Endothelial cell of umbilical vein (primary cell): Measurements from ENCODE around the gene ERFL. TPM values are rescaled to one million over a fixed set of nuclear protein-coding genes. Genes with fewer than 3 reads are reported as not detected.
A peak's percentile ranks its signal among the peaks of the same experiment; 100 is the strongest.

Source experiments
- BruUV-seq: library from RNA; stranded (reverse); fragments of 400-500 nt; replicated peaks from 2 replicates; lab custom pipeline; 2021; lab: Mats Ljungman, UMichigan
- CTCF ChIA-PET: fragments of 300-600, 350-600 bp; sonication (Branson Sonifier 250); formaldehyde crosslinking; loops from one replicate; lab custom pipeline; 2021; ENCODE audit warnings: antibody characterized with exemption, inconsistent platforms; lab: Charles Lee
- POLR2A ChIA-PET: fragments of 300-600, 350-600 bp; sonication (Branson Sonifier 250); formaldehyde crosslinking; loops from one replicate; lab custom pipeline; 2021; ENCODE audit warnings: antibody characterized with exemption, inconsistent platforms; lab: Charles Lee
- DNase-seq: peaks from one replicate; pipeline ENCODE4 v3.0.0-alpha.2; 2011; ENCODE audit warnings: low read depth, low spot score
- FAIRE-seq: peaks from 2 replicates; lab custom pipeline; 2011; peaks lifted over from hg19 to GRCh38; lab: Jason Lieb, UNC
- H2AFZ ChIP-seq: 2 replicates; pipeline ENCODE4 v1.6.0; 2012; ENCODE audit warnings: low read depth, low read length, control low read depth, inconsistent platforms
- H3K27ac ChIP-seq: 2 replicates; pipeline ENCODE4 v1.5.1; 2011; ENCODE audit warnings: low read depth, mild to moderate bottlenecking, control low read depth, low read length, moderate library complexity; ENCODE audit not compliant: insufficient read depth
- H3K27me3 ChIP-seq, 2 experiments: 2 replicates each; pipeline versions ENCODE4 v1.6.0 to v1.6.1; 2011; ENCODE audit warnings: low read length in 2 of 2, mixed read lengths in 1 of 2; ENCODE audit not compliant: control insufficient read depth in 2 of 2, insufficient read depth in 2 of 2
- H3K36me3 ChIP-seq, 2 experiments: 2 replicates in 1 of 2; 3 replicates in 1 of 2; pipeline ENCODE4 v1.5.1; 2011; ENCODE audit warnings: low read length in 2 of 2, mild to moderate bottlenecking in 1 of 2, moderate library complexity in 1 of 2; ENCODE audit not compliant: control insufficient read depth in 2 of 2, insufficient read depth in 2 of 2; ENCODE audit errors: extremely low read depth in 1 of 2
- H3K4me1 ChIP-seq: 3 replicates; pipeline ENCODE4 v1.5.1; 2011; ENCODE audit warnings: mild to moderate bottlenecking, low read length; ENCODE audit not compliant: control insufficient read depth, insufficient read depth; ENCODE audit errors: extremely low read depth
- H3K4me2 ChIP-seq: 2 replicates; pipeline ENCODE4 v1.6.1; 2011; ENCODE audit warnings: low read length, control low read depth, mixed read lengths; ENCODE audit not compliant: insufficient read depth
- H3K4me3 ChIP-seq, 3 experiments: fragments of 200-600 bp in 1 of 3; sonication (generic), shearing (Covaris generic) in 1 of 3; replicated peaks in 1 of 3; 2 replicates each; pipeline ENCODE4 v1.5.1; 2011 to 2016; ENCODE audit warnings: control low read depth in 3 of 3, low read length in 3 of 3, mild to moderate bottlenecking in 2 of 3, inconsistent platforms in 1 of 3, low read depth in 1 of 3, moderate library complexity in 1 of 3; ENCODE audit not compliant: insufficient read depth in 1 of 3
- H3K79me2 ChIP-seq: 2 replicates; pipeline ENCODE4 v1.6.0; 2012; ENCODE audit warnings: low read length, inconsistent platforms; ENCODE audit not compliant: control insufficient read depth, insufficient read depth
- H3K9ac ChIP-seq: replicated peaks from 2 replicates; pipeline ENCODE3; 2011; ENCODE audit warnings: low read length, control low read depth; ENCODE audit not compliant: insufficient read depth; ENCODE audit errors: extremely low read depth
- H3K9me1 ChIP-seq: replicated peaks from 3 replicates; pipeline ENCODE4 v1.6.0; 2011; ENCODE audit warnings: mild to moderate bottlenecking, low read length; ENCODE audit not compliant: control insufficient read depth, insufficient read depth; ENCODE audit errors: extremely low read depth
- H3K9me3 ChIP-seq: replicated peaks from 2 replicates; pipeline ENCODE4 v1.5.1; 2012; ENCODE audit warnings: low read length, inconsistent platforms; ENCODE audit not compliant: control insufficient read depth, insufficient read depth
- H4K20me1 ChIP-seq: replicated peaks from 2 replicates; pipeline ENCODE3; 2011; ENCODE audit warnings: mild to moderate bottlenecking, low read length; ENCODE audit not compliant: control insufficient read depth, insufficient read depth; ENCODE audit errors: extremely low read depth
- CTCF ChIP-seq, 2 donors: IDR thresholded peaks; 1 replicate in 1 of 2; 2 replicates in 1 of 2; pipeline ENCODE4 v1.5.1; 2011; ENCODE audit warnings: low read length in 2 of 2, mild to moderate bottlenecking in 2 of 2, moderate library complexity in 2 of 2, control low read depth in 1 of 2, inconsistent platforms in 1 of 2, low read depth in 1 of 2; ENCODE audit not compliant: insufficient read depth in 1 of 2; ENCODE audit errors: extremely low read depth in 1 of 2
- EZH2 ChIP-seq: IDR thresholded peaks from 2 replicates; pipeline ENCODE4 v1.6.1; 2012; ENCODE audit warnings: borderline replicate concordance, low read depth, mild to moderate bottlenecking, moderate library complexity, low read length, inconsistent platforms; ENCODE audit not compliant: severe bottlenecking
- FOS ChIP-seq: IDR thresholded peaks from 2 replicates; pipeline ENCODE4 v1.6.1; 2011; ENCODE audit warnings: mild to moderate bottlenecking, low read length, moderate library complexity, borderline replicate concordance; ENCODE audit not compliant: insufficient read depth
- MAX ChIP-seq: IDR thresholded peaks from 2 replicates; pipeline ENCODE4 v1.6.1; 2011; ENCODE audit not compliant: insufficient read depth, insufficient read length
- POLR2A ChIP-seq: IDR thresholded peaks from 2 replicates; pipeline ENCODE4 v1.6.1; 2012; ENCODE audit warnings: low read depth, mild to moderate bottlenecking, control low read depth, low read length
- POLR2AphosphoS5 ChIP-seq: IDR thresholded peaks from 2 replicates; pipeline ENCODE4 v1.6.1; 2012; ENCODE audit warnings: low read depth, mild to moderate bottlenecking, control low read depth, low read length, moderate library complexity; ENCODE audit not compliant: insufficient read depth
- dilution Hi-C: fragments of 300-500 bp; cut with MboI; formaldehyde crosslinking; loops from one replicate; pipeline ENCODE4 v1.15.0; 2019; ENCODE audit warnings: low sequenced_read_pairs; ENCODE audit not compliant: extremely low pct_ligation_motif_present
- intact Hi-C: fragments of 100-400 bp; cut with micrococcal nuclease; formaldehyde crosslinking; loops from one replicate; pipeline ENCODE4 v1.10.0; 2022
- polyA plus RNA-seq, 4 experiments: library from polyadenylated mRNA; depleted of rRNA in 3 of 4; stranded (reverse) in 3 of 4; unstranded in 1 of 4; fragments of >200 nt; gene quantifications; 2 replicates each; pipeline versions ENCODE4 v1.2.1 to v1.2.3, GENCODE V29; 2011 to 2012; ENCODE audit warnings: missing spikeins in 1 of 4
- total RNA-seq: library from RNA; stranded (reverse); gene quantifications from 2 replicates; pipeline ENCODE4 v1.2.3, GENCODE V29; 2021

Gene ERFL
- total and polyA plus RNA-seq, 2 donors (not counting 3 experiments of a cell fraction or from before 2014, with no cell fraction given): not detected

GRCh38 chr19:41935760-41936415, 7.6 kb upstream of the ERFL start:
- FAIRE-seq (no peak), DNase-seq (no peak)
- ChIA-PET POLR2A (no interaction called here), CTCF (interaction anchor here (1.0 to 3.3 kb wide), 4 partner anchors 10 to 141 kb away, joined by 3 to 20 read pairs (median 3); no protein-coding TSS in a partner anchor)
- no TSS peak for BruUV-seq
- H3K4me1 ChIP-seq: peaks cover 2% of the 10 kb centered on the region
- H3K36me3 ChIP-seq: no peaks in the 10 kb centered on the region
- no peak overlapping the region for H2AFZ ChIP-seq
- dilution Hi-C loops (no loop called here), intact Hi-C loops (loop anchor here (1.0 to 2.0 kb wide), 2 partner anchors 51 to 63 kb away; no protein-coding TSS in a partner anchor)
- TF ChIP-seq MAX (no peak), POLR2A (no peak), POLR2AphosphoS5 (no peak), CTCF (IDR thresholded peaks at IDR 0.05; ENCODE audit: extremely low read depth in 1 of 2, insufficient read depth in 1 of 2, low read depth in 1 of 2, low read length in 2 of 2) (no peak), EZH2 (peak; percentile 50), FOS (no peak)
- no peak overlapping the region for H3K4me2 ChIP-seq
- H3K79me2 ChIP-seq: no peaks in the 10 kb centered on the region
- no peaks in the 10 kb centered on the region for H4K20me1 ChIP-seq
- no peak overlapping the region for H3K4me3 ChIP-seq
- no peaks in the 10 kb centered on the region for H3K9me1 ChIP-seq
- H3K9ac ChIP-seq: no peak overlapping the region
- no peaks in the 10 kb centered on the region for H3K9me3 ChIP-seq
- no peak overlapping the region for H3K27ac ChIP-seq
- peaks cover 51 to 53% of the 10 kb centered on the region in 2 experiments for H3K27me3 ChIP-seq
